GM11168 (cell line): ENCODE data around the gene HS3ST2.
"Not testable (repeated sequence)": the region's sequence is repeated elsewhere in the genome, so short reads cannot be mapped to it uniquely, and the experiment has no call there.

ENCODE experiments used
- in situ Hi-C: fragments of 300-500 bp; cut with MboI; formaldehyde crosslinking; loops from one replicate; pipeline ENCODE4 v1.12.0; 2022; ENCODE audit warnings: low sequenced_read_pairs; ENCODE audit not compliant: unreplicated experiment

HS3ST2 gene

DNA sequence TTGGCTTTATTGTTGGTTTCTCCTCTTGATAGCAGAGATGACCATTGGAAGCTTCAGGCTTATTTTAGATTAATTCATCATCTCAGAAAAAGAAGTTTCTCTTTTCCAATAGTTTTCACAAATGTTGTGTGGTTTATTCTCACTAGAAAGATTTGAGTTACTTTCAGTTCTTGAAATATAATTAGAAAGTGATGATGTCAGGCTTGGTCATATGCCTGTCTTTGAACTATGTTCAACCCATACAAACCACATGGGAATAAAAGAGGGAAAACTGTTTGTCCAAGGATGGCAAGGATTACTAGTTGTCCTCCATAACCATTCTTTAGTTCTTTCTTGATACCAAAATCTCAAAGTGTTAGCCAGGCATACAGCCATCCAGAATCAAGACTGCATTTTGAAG lies 3.7 kb upstream of the HS3ST2 start:
- in situ Hi-C loops, result no loop called here

DNA sequence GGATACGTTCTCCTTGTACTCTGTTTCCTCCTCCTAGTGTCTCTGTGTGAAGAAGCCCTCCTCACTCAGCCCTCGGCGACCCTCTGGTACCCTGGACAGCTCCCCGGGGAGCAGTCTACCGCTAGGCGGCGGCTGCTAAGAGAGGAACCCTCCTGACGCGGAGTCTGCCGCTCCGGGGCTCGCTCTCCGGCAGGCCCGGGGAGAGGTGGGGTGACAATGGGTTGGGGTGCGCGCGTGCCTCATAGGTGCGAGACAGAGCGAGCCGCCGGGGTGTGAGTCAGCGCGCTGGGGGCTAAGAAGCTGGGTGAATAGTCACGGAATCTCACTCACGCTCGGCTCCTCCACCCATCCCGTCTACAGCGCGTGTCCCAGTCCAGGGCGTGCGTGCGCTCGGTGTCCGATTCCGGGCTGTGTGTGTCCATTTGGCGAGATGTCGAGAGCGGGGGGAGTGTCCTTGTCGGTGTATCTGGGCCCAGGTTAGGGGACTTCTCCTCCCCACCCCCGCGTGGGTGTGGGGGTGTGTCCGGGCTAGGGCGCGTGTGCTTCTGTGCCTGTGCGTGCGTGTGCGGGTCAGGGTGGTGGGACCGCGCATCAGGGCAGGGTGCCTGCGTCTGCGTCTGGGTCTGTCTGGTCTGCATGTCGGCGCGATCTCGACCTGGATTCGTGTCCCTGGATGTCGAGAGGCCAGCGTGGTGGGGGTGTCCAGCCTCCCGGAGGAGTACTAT lies 577 bp upstream of the HS3ST2 start:
- in situ Hi-C loops, result no loop called here

DNA sequence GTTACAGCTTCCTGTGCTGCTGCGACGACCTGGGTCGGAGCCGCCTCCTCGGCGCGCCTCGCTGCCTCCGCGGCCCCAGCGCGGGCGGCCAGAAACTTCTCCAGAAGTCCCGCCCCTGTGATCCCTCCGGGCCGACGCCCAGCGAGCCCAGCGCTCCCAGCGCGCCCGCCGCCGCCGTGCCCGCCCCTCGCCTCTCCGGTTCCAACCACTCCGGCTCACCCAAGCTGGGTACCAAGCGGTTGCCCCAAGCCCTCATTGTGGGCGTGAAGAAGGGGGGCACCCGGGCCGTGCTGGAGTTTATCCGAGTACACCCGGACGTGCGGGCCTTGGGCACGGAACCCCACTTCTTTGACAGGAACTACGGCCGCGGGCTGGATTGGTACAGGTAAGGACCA lies 746 bp downstream of the HS3ST2 start:
- in situ Hi-C loops, result no loop called here

DNA sequence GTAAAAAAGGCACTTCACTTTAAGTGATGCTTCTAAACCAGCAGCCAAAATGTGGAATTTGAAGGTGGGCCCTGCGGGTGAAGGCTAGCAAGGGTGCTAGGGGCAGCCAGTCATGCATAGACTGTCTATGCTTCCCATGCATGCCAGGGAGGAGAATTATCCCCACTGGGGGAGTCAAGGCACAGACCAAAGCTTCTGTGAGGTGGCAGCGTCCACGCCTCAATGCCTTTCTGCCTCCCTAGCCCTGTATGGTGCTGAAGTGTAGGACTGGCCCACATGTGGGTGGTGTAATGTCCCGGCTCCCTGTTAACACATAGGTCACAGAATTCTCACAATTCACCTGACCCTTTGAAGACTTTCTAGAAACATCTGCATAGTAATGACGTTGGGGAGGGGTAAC lies 1.9 kb downstream of the HS3ST2 start:
- in situ Hi-C loops, result no loop called here

DNA sequence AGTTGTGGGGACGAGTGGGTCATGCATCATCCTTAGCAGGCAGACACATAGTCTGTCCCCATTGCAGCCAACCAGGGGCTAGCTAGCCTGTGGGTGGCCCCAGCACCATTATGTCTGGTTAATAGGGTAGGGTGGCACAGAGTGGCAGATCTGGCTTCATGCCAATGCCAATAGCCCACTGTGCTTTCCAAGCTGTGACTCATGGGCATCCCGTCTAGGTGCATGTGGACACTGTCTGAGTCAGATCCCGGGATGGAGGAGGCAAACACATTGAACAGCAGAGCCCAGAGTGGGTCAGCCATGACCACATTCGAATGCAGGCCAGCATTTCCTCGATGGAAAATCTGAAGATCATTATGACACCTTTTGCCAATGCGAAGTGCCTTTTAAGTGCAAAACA lies 2.5 kb downstream of the HS3ST2 start:
- in situ Hi-C loops, result no loop called here

DNA sequence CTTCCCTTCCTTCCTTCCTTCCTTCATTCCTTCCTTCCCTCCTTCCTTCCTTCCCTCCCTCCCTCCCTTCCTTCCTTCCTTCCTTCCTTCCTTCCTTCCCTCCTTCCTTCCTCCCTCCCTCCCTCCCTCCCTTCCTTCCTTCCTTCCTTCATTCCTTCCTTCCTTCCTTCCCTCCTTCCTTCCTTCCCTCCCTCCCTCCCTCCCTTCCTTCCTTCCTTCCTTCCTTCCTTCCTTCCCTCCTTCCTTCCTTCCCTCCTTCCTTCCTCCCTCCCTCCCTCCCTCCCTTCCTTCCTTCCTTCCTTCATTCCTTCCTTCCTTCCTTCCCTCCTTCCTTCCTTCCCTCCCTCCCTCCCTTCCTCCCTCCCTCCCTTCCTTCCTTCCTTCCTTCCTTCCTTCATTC lies 4.8 kb downstream of the HS3ST2 start:
- in situ Hi-C loops, result not testable (repeated sequence)

DNA sequence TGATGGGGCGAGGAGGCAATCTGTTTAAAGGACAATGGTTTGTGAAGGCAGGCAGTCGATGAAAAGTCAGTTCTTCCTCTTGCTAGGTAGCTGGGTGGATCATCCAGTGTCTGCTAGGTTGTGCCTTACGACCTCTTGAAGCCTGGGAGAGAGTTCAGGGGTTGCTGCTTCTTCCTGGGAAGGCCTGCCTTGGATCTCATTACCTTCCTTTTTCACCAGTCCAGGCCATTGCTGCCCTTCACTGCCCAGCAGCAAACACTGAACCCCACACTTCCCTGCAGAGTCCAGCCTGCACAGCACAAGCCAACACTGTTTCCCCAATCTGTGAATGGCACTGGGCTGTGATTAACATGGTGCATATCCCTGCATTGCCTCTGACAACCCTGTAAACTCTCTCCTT lies 24.7 kb downstream of the HS3ST2 start:
- in situ Hi-C loops, result no loop called here

DNA sequence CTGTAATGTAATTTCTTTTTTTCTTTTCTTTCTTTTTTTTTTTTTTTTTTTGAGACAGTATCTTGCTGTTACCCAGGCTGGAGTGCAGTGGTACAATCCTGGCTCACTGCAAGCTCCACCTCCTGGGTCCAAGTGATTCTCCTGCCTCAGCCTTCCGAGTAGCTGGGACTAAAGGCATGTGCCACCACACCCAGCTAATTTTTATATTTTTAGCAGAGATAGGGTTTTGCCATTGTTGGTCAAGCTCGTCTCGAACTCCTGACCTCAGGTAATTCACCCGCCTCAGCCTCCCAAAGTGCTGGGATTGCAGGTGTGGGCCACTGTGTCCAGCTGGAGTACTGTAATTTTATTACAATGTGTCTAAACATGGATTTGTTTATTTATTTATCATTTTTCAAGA lies 28.1 kb downstream of the HS3ST2 start:
- in situ Hi-C loops, result not testable (repeated sequence)

DNA sequence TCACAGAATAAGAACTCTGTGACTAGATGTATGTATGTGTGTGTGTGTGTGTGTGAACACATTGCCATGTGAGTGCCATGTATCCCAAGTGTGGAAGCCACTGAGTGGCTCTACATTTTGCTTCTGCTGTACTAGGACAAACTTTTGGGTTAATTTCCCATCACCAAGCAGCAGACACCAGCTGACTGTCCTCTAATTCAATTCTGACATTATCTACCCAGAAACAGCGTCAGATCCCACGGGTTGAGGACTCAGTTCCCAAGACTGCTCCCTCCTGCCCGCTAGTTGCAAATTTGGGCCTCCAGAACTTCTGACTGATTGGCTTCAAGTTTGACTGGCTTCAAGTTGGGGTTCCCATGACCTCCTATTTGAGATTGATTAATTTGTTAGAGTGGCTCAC lies 29.2 kb downstream of the HS3ST2 start:
- in situ Hi-C loops, result no loop called here

DNA sequence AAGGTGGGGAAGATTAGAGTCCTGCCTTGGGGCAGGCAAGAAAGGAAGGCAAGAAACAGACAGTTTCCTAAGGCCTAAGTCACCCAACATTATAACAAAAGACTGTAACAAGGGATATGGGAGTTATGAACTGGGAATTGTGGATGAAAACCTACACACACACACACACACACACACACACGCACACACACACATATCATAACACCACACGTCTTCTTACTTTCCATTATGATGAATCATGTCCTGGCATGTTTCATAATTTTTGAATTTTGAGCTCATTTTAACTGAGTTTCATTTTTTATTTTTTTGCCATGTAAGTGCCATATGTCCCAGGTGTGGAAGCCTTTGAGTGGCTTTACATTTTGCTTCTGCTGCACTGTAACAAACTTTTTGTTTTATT lies 29.9 kb downstream of the HS3ST2 start:
- in situ Hi-C loops, result no loop called here

DNA sequence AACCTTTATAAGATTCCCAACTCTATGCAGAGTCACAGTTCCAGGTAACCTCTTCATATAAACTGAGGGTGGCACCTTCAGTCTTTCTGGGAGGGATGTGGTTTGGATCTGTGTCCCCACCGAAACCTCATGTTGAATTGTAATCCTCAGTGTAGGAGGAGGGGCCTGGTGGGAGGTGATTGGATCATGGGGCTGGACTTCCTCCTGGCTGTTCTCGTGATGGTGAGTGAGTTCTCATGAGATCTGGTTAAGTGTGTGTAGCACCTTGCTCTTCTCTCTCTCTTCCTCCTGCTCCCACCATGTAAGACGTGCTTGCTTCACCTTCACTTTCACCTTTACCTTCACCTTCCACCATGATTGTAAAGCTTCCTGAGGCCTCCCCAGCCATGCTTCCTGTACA lies 30.5 kb downstream of the HS3ST2 start:
- in situ Hi-C loops, result no loop called here

DNA sequence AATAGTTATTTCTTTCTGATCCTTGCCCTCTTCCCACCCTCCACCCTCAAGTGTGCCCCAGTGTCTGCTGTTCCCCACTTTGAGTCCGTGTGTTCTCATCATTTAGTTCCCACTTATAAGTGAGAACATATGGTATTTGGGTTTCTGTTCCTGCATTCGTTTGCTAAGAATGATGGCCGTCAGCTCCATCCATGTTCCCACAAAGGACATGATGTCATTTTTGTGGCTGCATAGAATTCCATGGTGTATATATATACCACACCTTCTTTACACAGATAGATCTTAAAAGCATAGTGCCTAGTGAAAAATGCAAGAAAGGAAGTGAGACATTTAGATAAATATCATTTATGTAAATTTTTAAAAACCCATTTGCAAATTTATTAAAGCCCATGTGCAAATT lies 33.1 kb downstream of the HS3ST2 start:
- in situ Hi-C loops, result no loop called here

DNA sequence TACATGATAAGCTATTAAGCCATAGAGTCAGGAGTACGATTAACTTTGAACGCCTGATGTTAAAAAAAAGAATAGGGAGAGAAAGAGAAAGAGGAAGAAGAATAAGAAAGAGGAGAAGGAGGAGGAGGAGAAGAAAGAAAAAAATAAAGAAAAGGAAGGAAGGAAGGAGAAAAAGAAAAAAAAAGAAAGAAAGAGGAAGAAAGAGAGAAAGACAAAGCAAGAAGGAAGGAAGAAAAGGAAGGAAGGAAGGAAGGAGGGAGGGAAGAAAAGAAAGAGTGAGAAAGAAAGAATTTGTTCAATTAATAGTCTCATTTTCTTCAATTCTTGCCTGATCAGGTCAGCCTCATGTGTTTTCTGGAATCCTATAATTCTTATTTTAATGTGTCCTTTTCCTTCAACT lies 33.7 kb downstream of the HS3ST2 start:
- in situ Hi-C loops, result no loop called here

DNA sequence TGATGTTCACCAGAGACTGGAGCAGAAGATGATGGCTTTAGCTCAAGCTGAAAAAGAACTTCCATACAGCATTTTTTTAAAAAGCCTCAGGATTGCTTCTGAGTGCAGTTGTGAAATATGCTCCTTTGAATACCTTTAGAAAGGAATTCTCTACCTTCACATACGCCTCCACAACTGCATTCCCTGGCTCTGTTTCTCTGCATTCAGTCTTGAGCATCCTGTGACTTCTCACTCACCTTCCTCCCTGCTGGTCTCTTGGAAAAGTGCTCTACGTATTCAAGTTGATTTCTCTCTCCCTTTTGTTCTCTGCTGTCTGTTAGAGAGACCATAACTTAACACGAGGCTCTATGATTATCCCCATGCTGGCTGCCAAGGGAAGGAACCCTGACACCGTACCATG lies 34.5 kb downstream of the HS3ST2 start:
- in situ Hi-C loops, result no loop called here

DNA sequence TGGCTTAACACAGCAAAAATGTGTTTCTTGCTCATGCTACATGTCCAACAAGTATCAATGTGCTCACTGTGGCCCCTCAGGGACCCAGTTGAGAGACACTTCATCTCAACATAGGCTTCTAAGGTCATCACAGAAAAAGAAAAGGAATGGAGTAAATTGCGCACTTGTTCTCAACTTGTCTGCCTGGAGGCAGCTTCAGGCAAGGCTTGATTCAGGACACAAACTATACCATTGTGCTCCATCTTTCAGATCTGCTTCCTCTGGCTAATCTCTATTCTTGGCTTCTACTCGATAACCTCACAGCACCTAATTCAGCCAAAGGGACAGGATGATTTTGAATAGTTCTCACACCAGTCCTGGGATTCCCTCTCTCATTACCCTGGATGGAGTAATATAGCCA lies 35.6 kb downstream of the HS3ST2 start:
- in situ Hi-C loops, result no loop called here

DNA sequence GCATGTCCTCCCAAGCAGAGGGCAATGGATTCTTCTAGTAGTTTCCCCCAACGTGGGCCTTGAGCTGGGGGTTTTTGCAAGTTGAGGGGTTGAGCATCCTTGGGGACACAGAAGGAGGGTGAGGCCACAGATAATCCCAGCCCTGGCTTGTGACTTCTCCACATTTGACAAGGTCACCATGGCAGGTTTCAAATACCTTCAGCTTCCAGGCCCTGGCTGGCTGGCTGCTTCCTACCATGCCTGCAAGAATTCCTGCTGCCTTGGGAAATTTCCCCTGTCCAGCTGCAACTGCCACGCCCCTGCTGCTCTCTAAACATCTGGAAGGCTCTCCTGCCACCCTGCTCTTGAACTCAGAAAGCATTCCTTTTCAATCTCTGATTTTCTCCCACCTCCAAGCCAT lies 41.3 kb downstream of the HS3ST2 start:
- in situ Hi-C loops, result no loop called here

DNA sequence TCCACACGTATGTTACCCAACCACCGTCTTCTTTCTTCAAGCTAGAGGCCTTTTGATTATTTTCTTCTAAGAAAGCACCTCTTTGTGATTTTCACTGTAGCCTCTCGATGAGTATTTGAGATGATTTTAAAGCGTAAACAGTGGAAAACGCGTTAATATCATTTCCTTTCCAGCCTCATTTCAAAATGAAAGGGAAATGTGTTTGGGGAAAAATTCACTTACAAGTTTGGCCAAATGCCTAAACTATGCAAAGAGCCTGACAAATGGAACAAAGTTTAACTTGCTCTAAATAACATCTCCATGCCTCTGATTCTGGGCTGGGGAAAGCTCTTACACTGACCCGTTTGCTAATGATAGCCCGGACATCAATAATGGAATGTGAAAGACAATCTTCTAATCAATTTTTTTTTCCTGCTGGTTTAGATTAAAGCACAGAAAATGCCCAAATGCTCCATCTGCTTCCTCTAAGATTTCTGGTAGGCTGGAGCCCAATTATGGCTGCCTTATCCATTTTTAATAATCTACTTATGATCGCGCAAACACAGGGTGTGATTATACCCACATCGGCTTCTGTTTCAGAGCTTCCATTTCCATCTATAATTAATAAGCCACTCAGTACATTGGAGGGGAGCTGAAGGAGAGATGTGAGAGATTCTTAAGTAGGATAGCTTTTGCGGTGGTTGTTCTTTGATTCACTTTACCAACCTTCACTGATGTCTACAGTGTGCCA lies 43.5 kb downstream of the HS3ST2 start:
- in situ Hi-C loops, result no loop called here

DNA sequence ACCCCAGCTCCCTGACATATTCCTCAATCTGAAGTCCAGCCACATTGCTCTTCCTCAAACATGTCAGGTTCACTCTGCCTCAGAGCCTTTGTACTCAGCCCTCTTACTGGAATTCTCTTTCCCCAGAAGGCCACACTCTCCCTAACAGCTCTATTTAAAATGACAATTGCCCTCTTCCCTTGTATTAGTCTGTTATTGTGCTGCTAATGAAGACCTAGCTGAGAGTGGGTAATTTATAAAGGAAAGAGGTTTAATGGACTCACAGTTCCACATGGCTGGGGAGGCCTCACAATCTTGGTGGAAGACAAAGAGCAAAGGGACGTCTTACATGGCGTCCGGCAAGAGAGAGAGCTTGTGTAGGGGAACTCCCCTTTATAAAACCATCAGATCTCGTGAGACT lies 46.0 kb downstream of the HS3ST2 start:
- in situ Hi-C loops, result no loop called here

DNA sequence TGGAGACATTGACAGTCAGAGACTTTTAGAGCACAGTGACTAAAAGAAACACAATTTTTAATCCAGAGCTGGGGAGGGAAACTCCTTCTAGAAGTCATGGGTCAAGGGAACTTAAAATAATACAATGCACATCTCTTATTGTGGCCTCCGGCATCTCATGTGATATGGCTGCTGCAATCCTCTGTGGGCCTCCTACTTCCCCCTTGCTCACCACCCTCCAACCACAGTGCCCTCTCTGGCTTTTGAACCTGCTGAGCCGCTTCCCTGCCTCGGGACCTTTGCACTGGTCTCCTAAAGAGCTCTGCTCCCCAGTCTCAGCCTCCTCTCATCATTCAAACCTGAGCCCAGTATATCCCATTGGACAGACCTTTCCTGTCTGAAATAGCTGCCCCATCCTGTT lies 47.6 kb downstream of the HS3ST2 start:
- in situ Hi-C loops, result no loop called here

DNA sequence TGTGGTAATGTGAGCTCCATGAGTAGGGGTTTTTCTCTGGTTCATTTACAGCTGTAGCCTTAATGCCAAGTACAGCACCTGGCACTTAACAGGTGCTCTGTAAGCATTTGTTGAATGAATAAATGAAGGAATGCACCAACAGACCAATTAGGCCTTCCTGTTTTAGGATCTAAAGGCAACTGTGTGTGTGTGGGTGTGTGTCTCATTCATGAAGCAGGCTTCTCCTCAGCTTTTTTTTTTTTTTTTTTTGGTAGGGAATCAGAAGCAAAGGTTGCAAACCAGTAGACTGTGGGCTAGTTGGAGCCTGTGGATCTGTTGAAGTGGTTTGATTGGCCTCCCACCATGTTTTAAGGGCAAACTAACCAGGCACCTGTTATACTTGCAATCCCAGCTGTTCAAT lies 48.1 kb downstream of the HS3ST2 start:
- in situ Hi-C loops, result no loop called here

DNA sequence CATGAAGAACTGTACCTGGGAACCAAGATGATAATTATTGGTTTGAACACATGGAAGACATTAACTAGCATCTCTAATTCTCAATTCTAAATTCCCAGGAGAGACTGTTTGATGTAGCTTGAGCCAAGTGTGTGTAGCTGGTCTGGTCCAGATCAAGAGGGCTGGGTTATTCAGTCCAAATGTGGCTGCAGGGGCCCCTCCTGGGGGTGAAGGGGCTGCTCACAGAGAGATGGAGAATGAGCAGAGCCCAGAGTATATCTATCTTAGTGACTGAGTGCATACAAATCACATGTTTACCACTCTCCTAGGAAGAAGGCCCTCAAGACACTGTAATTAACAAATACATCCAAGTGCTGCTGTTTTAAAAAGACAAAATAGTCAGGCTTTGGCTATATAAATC lies 50.4 kb downstream of the HS3ST2 start:
- in situ Hi-C loops, result no loop called here

DNA sequence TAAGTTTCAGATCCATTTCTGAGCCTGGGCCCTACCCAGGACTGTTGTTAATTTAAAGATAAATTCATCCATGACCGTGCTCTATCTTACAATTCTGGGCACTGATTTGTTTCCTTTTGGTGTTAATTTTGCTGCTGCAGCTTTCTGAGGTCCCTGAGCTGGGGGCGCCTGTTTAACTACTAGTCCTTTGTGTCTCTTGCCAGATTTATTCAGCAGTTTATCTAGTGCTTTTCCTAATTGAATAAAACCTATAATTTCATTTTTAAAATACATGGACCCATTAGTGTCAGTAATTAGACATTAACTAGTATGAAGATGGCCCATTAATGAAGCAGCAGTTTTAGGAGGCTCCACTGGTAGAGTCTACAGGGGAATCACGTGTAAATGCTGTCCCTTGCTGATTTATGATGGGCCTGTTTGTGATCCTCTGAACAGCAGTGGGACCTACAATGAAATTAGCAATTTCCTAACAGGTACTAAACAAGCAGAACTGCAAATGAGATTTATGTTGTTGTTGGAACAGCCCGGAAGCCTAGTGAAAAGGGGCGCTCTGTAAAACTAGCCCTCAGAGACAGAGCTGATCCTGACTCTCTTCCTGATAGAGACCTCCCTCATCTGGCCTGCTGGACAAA lies 54.7 kb downstream of the HS3ST2 start:
- in situ Hi-C loops, result no loop called here
